DND-41 (cell line): ENCODE results near the gene TP53I3.

Experiments
- CTCF ChIP-seq: IDR thresholded peaks from 2 replicates; pipeline ENCODE4 v1.5.1; 2012; ENCODE audit warnings: borderline replicate concordance, low read length, moderate library complexity, mild to moderate bottlenecking; ENCODE audit not compliant: poor library complexity, severe bottlenecking; ENCODE audit errors: extremely low read depth
- EZH2 ChIP-seq: IDR thresholded peaks from 3 replicates; pipeline ENCODE4 v1.6.1; 2012; ENCODE audit warnings: borderline replicate concordance, low read depth, mild to moderate bottlenecking, moderate library complexity, low read length, inconsistent platforms; ENCODE audit not compliant: severe bottlenecking

- TF ChIP-seq CTCF (no peak), EZH2 (no peak)
These were observed 1.6 kb upstream of the TP53I3 start for GRCh38 chr2:24086241-24086640.
